NCI-H82 treated with DMSO at 0.1 percent for 48 hours (cell line): ENCODE measurements around the gene BICC1.
"Not testable (repeated sequence)": the region's sequence is repeated elsewhere in the genome, so short reads cannot be mapped to it uniquely, and the experiment has no call there.

Experiments used
- DNase-seq: peaks from one replicate; lab custom pipeline; 2025; ENCODE audit not compliant: unreplicated experiment; lab: John Stamatoyannopoulos, UW

The BICC1 gene

GRCh38 chr10:58590152-58590840, 77.6 kb downstream of the BICC1 start:
- DNase-seq = no peak

DNA sequence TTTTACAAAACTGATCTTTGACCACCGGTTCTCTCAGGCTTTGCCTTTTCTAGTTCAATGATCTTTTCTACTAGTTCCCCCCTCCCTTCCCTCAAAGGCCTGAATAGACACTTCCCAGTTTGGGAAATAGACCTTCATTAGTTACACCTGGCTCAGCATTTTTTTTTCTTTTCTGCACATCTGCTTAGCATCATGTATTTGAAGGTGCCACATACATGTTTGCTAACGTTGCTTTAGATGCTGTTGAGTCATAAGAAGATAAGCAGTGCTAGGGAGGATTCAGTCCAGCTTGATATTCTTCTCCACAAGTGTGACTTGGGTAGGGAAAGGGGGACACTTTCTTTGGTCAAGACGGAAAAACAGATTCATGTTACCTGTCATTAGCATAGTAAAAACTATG, 78.3 kb downstream of the BICC1 start:
- no peak for DNase-seq

GRCh38 chr10:58593008-58593407, 80.3 kb downstream of the BICC1 start:
- DNase-seq = no peak

GRCh38 chr10:58597211-58597610, 84.5 kb downstream of the BICC1 start:
- not testable (repeated sequence) for DNase-seq

DNA sequence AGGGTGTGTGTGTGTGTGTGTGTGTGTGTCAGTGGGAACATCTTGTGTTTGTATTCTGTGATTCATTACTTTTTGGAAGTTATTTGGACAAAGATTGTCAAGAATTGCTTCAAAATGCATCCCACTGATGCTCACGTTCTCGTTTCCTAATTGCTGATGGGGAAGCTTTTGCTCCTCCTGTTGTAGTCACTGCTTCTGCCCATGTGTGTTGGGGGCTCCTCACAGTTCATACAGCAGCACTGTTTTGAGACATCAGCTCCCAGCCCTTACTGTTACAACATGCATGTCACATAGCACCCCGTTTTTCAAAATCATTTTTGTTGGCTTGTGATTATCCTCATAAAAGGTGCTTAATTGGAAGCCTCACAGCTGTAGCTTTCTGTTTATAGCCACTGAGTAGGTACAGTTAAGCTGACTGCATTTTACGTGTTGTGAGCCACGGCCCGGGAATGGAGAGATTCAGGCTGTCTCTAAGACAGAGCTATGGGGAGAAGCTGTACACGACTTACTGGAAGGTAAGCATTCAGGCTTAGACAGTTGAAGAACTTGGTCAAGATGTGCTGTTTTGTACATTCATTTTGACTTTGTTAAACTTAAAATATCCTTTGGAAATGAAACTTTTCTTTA, 87.4 kb downstream of the BICC1 start:
- no peak for DNase-seq

GRCh38 chr10:58608351-58608750, 95.7 kb downstream of the BICC1 start:
- no peak for DNase-seq

DNA sequence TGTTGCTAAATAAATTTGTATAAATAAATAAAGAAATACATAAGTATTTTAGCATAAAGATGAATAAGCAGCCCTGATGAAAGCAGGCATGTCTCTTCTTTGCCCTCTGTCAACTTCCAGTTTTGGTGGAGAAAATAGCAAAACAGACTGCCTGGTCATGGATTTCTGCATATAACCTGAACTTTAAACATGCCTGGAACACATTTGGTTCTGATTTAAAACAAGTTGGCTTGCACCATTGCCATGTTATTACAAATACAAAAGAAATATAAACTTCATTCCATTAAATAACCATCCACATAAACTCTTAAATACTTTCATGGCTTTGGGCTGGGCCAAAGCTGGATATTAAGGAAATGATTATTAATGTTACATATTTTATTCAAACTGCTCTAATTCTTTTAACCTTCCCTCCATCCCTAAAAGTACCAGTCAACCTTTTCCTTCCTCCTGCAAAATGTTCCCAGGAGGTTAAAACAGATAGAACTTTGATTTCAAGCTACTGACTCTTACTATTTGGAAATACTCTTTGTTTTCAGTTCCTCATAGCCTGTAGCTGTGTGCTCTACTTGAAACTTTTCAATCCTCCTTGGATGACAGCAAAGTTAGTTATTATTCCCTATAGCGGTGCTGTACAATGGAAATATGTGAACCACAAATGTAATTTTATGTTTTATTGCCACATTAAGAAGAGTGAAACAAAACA, 96.3 kb downstream of the BICC1 start:
- no peak for DNase-seq

DNA sequence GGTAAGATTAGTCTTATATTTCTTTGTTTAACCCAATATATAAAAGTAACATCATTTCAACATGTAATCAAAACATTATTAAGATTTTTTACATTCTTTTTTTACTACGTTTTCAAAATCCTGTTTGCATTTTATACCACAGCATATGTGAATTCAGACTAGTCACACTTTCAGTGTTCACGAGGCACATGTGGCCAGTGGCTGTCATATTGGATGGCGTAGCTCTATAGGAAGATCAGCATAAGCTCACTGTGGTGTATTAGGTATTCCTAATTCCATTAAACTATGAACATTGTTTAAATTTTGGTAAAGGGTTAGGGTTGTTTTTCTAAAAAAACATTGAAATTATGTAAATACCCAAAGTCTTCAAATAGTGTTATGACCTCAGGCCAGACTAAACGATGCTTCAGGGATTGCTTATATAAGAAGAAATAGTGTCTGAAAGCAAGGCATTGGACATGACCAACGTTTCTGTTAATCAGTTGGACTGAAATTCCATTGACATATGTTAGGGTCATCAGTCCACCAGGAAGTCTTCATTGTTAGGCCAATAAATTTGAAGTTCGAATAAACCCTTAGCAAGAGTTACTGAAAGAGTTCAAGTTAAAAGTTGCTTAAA, 97.0 kb downstream of the BICC1 start:
- no peak for DNase-seq

DNA sequence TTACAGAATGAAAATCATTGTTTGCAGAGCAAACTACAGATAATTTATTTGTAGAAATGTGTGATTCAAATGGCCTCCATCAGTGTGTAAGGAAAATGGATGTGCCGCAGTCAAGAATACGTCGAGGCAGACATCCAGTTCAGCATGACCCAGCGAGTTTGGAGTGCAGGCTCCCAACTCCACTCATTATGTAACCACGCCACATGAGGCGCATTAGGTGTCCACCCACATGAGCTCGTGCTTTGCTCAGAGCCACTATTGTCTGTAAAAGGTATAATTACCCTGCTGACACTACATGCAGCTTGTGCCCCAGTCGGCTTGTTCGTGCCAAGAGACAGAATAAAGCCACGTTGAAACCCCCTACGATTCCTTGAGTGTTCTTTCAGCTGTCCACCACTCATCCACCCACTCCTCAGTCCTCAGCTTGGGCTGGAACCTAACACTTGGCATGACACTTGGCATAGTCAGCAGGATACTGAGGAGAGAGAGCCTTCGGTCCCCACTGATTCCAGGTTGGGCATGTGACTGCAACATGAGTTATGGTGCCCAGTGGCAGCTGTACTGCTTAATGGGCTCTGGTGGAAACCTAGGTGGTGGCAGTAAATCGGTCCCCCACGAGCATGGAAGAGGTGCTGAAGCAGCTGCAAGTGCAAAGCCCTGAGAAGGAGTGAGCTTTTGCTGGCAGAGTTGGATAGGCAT, 102.7 kb downstream of the BICC1 start:
- DNase-seq = no peak

DNA sequence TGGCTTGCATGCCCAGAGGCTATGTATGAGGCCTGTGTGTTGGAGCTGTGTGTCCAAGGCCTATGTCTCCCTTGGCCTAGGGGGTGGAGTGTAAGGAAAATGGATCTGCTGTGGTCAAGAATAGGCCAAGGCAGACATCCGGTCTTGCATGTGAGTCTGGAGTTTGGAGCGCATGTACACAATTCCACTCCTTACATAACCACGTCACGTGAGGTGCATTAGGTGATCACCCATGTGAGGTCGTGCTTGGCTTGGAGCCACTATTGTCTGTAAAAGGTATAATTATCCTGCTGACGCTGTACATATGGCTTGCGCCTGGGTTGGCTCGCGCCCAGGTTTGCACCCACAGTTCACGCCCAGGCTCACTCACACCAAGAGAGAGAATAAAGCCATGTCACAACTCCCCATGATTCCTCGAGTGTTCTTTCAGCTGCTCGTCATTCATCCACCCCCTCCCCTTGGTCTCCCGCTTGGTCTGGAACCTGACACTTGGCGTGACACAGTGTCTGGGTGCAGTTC, 105.5 kb downstream of the BICC1 start:
- no peak for DNase-seq

- DNase-seq = peak; percentile 71
These were observed 108.9 kb downstream of the BICC1 start for GRCh38 chr10:58621379-58622077.

- DNase-seq = no peak
These were observed 109.6 kb downstream of the BICC1 start for GRCh38 chr10:58622246-58622645.

DNA sequence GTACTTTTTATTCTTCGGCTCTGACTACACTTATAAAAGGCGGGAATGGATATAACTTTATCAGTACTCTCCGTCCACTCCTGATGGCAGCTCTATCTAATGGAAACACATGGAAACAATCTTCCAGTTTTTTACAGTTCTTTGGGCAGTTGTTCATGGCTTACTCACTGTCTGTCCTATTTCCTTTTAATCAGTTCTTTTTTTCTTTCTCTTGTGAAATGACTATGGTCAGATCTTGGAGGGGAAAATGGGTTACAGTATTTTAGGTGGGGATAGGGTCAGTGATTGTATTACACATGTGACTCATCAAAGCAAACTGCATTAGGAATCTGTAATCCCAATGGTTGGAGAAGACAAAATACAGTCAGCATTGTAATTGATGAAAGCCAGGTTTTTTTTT, 112.4 kb downstream of the BICC1 start:
- DNase-seq = no peak

DNA sequence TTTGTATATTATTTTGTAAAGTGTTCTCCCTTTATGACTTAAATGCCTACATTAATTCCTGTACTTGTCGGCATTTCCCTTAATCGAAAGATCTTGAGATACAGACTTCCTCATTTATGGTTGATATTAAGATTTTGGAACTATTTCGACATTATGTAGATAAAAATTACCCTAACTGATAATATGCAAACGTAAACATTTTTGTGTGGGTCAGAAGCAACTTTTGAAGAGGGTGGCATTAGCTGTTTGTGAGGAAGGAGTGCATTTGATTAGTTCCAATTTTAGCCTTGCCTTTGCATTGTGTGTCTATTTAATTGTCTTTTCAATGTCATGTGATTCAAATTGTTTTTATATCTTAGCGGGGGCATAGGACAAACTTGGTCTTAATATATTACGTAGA, 114.7 kb downstream of the BICC1 start:
- DNase-seq = no peak

GRCh38 chr10:58631715-58632114, 119.0 kb downstream of the BICC1 start:
- DNase-seq = no peak

DNA sequence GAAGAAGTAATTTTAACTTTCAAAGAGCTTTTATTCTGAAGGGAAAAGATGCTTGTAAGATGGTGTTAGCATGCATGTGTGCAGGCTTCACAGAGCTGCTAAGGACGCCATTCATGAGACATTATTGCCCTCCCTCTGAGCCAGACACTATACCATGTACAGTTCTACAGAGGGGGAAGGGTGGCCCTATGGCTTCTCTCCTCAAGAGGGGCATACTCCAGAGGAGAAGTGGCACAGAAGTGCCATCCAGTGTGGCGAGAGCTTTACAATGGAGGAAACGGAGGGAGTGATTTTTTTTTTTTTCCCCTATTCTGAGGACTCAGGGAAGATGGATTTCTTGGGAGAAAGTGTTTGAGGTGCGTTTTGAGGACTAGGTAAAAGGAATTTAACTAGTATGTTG, 119.5 kb downstream of the BICC1 start:
- no peak for DNase-seq

DNA sequence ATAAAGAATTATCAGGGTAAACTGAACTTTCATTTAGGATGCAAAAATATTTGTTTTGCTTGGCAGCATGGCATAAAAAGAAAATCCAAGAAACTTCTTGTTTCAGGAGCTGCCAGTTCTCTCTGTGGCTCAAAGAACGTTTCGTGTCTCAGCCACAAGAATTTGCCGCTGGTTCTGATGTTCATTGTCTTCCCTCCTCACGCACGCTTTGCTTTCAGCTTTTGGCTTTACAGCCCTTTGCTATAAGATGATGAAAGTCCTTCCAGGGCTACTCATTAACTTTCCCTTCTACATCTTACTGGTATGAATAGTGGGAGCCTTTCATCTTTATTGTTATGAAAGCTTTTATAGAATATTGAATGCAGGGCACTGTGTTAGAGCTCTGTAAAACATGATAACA, 124.7 kb downstream of the BICC1 start:
- DNase-seq = no peak

GRCh38 chr10:58638388-58638787, 125.7 kb downstream of the BICC1 start:
- no peak for DNase-seq

- no peak for DNase-seq
These were observed 128.4 kb downstream of the BICC1 start for GRCh38 chr10:58641095-58641531.

- DNase-seq = no peak
These were observed 129.0 kb downstream of the BICC1 start for GRCh38 chr10:58641708-58642107.
